Measurements from ENCODE around the gene ARNT2.
A peak's percentile ranks its signal among the peaks of the same experiment; 100 is the strongest.

Gene ARNT2

GRCh38 chr15:80576519-80577090, 172.4 kb downstream of the ARNT2 start:
- no peak for DNase-seq (ENCODE audit: low read depth, low spot score)

DNA sequence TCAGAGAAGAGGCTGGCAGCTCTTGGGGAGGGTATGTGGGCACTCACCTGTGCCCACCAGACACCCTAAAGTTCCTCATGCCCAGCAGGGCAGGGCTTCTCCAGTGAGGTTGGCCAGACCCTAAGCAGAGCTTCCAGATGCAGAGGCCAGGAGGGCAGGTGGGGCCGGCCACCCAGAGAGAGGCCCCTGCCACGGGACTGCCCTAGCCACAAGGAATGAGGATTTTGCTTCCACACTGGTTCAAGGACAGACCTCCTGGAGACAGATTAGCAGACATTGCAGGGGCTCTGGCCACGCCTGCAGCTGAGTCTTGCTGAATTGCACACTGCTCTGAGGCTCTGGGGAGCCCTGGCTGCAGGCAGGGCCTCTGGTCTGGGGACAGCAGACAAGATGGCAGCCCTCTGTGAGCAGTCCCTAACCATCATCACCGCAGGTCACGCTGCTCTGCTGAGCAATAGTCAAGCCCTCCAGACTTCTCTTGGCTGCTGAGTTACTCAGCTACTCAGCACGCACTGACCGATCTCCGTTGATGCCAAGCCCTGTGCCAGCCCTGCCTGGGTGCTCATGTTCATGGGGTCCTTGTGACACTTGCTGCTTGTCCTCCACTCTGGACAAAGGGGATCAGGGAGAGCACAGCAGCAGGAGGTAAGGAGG, 173.5 kb downstream of the ARNT2 start:
- no peak for DNase-seq (ENCODE audit: low read depth, low spot score)

- DNase-seq (ENCODE audit: low read depth, low spot score), result no peak
Observed at GRCh38 chr15:80578206-80578595, 174.0 kb downstream of the ARNT2 start.

GRCh38 chr15:80578871-80579270, 174.7 kb downstream of the ARNT2 start:
- DNase-seq (ENCODE audit: low read depth, low spot score), result no peak

- DNase-seq (ENCODE audit: low read depth, low spot score), result no peak
Observed at GRCh38 chr15:80579611-80580010, 175.4 kb downstream of the ARNT2 start.

- no peak for DNase-seq (ENCODE audit: low read depth, low spot score)
Observed at GRCh38 chr15:80580106-80580505, 175.9 kb downstream of the ARNT2 start.

DNA sequence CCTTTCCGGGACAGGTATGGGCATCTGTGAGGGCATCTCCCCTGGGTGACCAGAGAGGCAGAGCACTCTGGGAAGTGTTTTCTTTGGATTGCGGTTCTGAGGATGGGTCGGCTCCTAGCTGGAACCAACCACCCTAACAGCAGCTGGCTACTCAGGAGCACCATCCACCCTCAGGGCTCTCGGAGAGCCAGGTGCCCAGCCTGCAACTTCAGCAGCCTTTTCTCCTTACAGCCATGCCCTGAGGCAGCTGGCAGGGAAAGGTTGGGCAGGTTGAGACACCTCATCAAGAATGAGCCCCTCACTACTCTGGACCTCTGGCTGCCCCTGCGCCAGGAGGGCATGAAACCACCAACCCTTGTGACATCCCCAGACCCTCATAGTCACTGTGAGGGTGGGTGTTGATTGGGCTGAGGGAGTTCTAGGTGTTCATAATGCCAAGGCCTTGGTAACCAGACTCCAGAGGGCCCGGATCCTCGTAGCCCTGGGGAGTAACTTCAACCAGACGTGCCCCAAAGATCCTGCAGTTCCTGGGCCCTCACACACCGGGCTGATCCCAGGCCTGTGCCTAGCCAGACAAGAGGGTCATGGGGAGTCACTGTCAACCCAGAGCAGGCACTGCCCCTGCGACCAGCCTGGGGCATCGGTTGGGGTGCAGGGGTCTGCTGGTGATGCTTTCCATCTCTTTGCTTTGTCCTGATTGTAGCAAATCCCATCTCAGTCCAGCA, 176.5 kb downstream of the ARNT2 start:
- no peak for DNase-seq (ENCODE audit: low read depth, low spot score)

DNA sequence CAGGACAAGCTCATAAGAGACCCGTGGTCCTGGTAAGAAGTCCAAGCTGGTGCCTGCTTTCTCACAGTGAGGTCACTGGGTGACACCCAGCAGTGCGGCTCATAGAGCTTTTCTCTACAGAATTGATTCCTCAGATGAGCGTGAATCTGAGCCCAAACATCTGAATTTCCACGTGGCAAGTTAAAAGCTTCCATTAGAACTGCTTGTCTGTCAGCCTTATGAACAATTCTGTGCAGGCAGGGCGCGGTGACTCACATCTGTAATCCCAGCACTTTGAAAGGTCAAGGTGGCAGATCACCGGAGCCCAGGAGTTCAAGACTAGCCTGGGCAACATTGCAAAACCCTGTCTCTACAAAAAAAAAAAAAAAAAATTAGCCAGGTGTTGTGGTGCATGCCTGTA, 177.8 kb downstream of the ARNT2 start:
- DNase-seq (ENCODE audit: low read depth, low spot score), result no peak

DNA sequence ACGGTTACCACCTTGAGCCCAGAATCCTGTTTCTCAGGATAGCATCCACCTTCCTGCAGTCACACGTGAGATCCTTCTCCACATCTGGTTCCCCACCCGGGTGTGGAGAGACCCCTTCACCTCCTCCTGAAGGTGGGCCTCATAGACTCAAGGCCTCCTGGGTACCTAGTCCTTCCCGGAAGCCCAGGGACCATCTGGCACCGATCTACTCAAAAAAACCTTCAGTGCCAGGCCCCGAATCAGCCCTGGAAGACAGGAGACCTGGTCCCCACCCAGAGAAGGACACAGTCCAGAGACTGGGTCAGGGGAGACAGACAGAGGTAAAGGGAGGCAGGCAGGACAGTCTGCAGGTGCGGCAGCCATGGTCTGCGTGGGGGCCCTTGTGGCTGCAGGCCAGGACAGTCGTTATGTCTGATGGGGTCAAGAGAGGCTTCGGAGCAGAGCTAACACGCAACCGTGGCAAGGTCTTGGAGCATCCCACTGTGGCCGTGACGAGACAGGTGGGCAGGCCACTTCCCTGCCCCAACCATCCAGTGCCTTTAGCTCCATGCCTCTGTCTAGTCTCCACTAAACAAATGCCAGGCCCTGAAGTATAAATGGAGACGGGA, 178.7 kb downstream of the ARNT2 start:
- no peak for DNase-seq (ENCODE audit: low read depth, low spot score)

DNA sequence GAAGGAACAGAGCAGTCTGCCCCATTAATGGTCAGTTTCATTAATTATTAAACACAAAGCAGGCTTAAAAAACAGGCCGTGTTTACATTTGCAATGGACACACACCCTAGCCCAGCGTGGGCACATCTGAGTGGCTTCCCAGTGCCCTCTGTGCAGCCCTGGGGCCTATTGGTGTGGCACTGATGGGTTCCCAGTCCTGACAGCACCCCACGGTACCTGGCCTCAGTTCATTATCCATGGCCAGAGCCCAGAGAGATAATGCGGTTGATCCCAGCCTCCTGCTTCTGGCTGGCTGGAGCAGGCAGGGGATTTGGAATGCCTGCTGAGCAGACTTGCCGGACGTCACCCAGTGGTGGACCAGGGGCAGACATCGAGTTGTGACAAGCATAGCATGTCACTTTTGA, 180.4 kb downstream of the ARNT2 start:
- DNase-seq (ENCODE audit: low read depth, low spot score), result no peak

DNA sequence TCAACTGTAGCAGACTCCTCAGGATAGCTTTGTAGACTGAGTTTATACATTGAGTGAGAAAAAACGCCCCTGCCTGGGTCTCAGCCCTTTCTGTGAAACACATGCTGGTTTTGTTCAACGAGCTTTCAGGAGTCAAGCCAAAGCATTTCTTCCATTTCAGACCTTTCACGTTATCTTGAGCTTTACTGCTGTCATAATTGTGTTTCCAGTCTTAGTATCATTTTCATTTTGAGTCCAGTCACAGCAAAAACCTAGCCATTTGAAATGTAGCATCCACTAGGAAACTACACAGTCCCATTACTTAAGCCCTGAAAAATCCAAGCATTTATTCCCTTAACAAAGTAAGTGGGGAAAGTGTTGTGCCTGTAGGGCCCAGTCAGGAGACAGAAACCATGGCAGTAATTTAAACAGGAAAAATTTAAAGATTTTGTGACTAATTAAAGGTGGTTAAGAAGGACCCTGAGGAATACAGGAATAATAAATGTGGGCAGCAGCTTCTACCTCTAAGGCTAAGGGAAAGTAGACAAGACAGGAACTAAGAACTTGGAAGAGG, 180.9 kb downstream of the ARNT2 start:
- no peak for DNase-seq (ENCODE audit: low read depth, low spot score)

- DNase-seq (ENCODE audit: low read depth, low spot score), result no peak
Observed at GRCh38 chr15:80585544-80586018, 181.4 kb downstream of the ARNT2 start.

DNA sequence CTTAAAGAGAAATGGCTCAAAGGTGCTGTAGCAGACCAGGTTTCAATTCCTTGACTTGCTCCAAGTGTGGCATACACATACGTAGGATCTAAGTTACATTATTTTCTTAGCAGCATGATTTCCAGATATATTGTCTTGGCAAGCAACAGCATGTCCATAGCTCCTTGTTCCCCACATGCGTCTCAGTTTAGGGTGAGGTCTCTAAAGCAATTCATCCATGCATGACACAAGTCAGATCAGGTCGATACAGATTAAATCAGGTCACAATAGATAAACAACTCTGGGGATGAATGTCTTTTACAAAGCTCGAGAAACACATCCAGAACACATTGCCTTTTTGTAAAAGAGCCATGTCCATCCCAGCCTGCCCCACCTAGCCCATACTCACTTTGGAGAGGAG, 182.0 kb downstream of the ARNT2 start:
- no peak for DNase-seq (ENCODE audit: low read depth, low spot score)

DNA sequence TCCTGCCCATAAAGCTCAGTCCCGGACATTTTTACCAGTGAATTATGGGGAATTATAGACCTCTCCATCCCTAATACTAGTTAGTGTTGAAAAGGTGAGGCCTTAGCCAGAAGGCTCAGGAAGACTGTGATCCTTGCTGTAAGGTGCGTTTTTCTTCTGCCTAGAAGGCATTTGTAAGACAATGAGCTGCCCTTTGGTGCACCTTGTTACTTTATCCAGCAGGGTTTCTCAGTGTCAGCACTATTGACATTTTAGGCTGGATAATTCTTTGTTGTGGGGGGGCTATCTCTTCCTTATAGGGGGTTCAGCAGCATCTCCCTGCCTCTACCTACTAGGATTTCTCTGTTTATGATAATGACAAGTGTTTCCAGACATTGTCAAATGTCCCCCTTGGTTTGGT, 182.8 kb downstream of the ARNT2 start:
- no peak for DNase-seq (ENCODE audit: low read depth, low spot score)

GRCh38 chr15:80587816-80588456, 183.8 kb downstream of the ARNT2 start:
- DNase-seq (ENCODE audit: low read depth, low spot score), result no peak

- DNase-seq (ENCODE audit: low read depth, low spot score), result peak; percentile 21
Observed at GRCh38 chr15:80588801-80589200, 184.6 kb downstream of the ARNT2 start.

DNA sequence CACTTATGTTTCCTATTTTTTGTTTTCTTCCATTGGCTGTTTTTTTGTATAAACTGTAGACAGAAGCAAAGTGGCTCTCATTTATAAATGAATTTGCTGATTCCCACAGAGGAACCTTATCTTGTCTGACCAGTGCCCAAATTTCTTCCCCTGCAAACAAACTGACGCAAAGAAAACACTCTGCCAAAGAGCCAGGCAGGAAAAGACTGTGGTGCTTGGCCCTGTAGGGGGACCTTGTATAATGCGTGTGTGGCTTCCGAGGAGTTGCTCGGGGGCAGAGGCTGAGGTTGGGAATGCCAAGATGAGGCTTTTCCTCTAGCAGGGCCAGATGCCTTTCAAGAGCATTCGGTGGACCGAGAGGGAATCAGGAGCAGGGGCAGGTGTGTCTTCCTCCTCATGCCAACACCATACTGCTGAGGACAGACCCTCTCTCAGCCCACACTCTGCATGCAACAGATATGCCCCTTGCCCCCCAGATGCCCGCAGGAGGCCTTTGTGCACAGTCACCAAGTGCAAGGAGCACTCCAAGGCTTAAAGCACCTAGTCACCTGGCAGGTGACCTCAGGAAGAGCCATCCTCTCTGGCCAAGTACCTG, 186.7 kb downstream of the ARNT2 start:
- DNase-seq (ENCODE audit: low read depth, low spot score), result no peak

GRCh38 chr15:80591471-80591870, 187.3 kb downstream of the ARNT2 start:
- DNase-seq (ENCODE audit: low read depth, low spot score), result no peak

GRCh38 chr15:80591938-80592825, 188.0 kb downstream of the ARNT2 start:
- DNase-seq (ENCODE audit: low read depth, low spot score), result no peak

DNA sequence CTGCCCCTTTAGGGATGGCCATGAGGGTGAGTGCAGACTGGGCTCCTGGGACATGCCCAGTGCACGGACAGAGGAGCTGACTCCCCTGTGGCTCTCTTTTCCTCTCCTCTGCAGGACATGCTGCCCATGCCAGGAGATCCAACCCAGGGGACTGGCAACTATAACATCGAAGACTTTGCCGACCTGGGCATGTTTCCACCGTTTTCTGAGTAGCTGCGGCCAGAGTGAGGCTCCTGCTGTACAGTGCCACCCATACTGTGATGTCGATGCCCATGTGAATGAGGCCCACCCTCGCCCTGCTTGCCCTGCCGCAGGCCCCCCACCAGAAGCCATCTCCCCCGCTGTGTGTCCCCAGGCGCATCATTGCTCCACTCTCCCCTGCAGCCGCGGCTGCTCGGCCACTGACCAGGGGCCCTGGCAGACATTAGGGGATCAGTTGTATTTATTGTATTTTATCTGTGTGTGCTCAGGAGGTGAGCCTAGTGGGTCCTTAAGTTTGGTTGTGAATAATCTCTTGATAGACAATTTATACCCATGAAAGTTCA, 189.4 kb downstream of the ARNT2 start:
- no peak for DNase-seq (ENCODE audit: low read depth, low spot score)

Data from smooth muscle cell of the brain vasculature (primary cell).